ENCODE data around the gene RASAL2. TPM values are rescaled to one million over a fixed set of nuclear protein-coding genes. Genes with fewer than 3 reads are reported as not detected.

The RASAL2 gene
- total and polyA plus RNA-seq, 2 donors (not counting 1 experiment from before 2014, with no cell fraction given): 0.12 TPM; not detected in 1

- POLR2A ChIA-PET: no interaction called here
- no CpG with 5 or more reads among the region's 2 CpGs for WGBS (ENCODE audit: insufficient coverage)
Observed at GRCh38 chr1:178143730-178144690, 50.1 kb downstream of the RASAL2 start.

More at GRCh38 chr1:178143730-178144690, 50.1 kb downstream of the RASAL2 start:
- intact Hi-C loops (cut with micrococcal nuclease): no loop called here
- no peak for ATAC-seq (ENCODE audit: low read depth)
- Mint-ChIP-seq H3K27ac (no peak overlapping the region), H3K9me3 (ENCODE audit: insufficient read depth) (no peaks in the 10 kb centered on the region), H3K4me3 (no peak overlapping the region), H3K27me3 (peaks cover 14% of the 10 kb centered on the region), H3K4me1 (peaks cover 1% of the 10 kb centered on the region)
- Histone ChIP-seq H3K27me3 (replicated peaks in 1 of 4; ENCODE audit: control extremely low read depth in 1 of 4, control insufficient read depth in 3 of 4, insufficient read depth in 4 of 4, low read length in 3 of 4) (no peaks in the 10 kb centered on the region), H3K79me2 (ENCODE audit: control insufficient read depth, insufficient read depth, low read length) (no peaks in the 10 kb centered on the region), H3K4me1 (ENCODE audit: control insufficient read depth in 2 of 2, insufficient read depth in 2 of 2, low read length in 2 of 2) (no peaks in the 10 kb centered on the region), H3K9ac (ENCODE audit: low read length) (no peak overlapping the region), H4K20me1 (ENCODE audit: control insufficient read depth, insufficient read depth, low read length, poor library complexity, severe bottlenecking) (no peaks in the 10 kb centered on the region), H3K36me3 (replicated peaks in 1 of 2; ENCODE audit: control extremely low read depth in 1 of 2, control insufficient read depth in 1 of 2, extremely low read depth in 1 of 2, insufficient read depth in 2 of 2, low read length in 1 of 2) (no peaks in the 10 kb centered on the region), H2AFZ (ENCODE audit: insufficient read depth, low read depth, low read length, poor library complexity, severe bottlenecking) (no peak overlapping the region), H3K4me3 (ENCODE audit: control extremely low read depth in 1 of 5, extremely low read depth in 1 of 5, insufficient read depth in 1 of 5, low read depth in 2 of 5, low read length in 4 of 5) (no peak overlapping the region), H3K4me2 (replicated peaks; ENCODE audit: low read depth, low read length, poor library complexity, severe bottlenecking) (no peak overlapping the region), H3K27ac (ENCODE audit: low read length in 2 of 2) (no peak overlapping the region), H3K9me3 (ENCODE audit: control extremely low read depth in 1 of 3, control insufficient read depth in 2 of 3, insufficient read depth in 1 of 3, low read length in 2 of 3) (no peaks in the 10 kb centered on the region)
- TF ChIP-seq EZH2 (IDR thresholded peaks at IDR 0.05; ENCODE audit: borderline replicate concordance, insufficient read depth, low read depth, low read length, poor library complexity, severe bottlenecking): no peak
- TF ChIP-seq CTCF (IDR thresholded peaks at IDR 0.05): no peak
- CTCF ChIA-PET: no interaction called here
- DNase-seq: no peak
